Measurements from ENCODE around the gene GPS1.

The GPS1 gene

GRCh38 chr17:82007228-82007494, 44.5 kb upstream of the GPS1 start:
- TF ChIP-seq CTCF (IDR thresholded peaks at IDR 0.05; ENCODE audit: extremely low read depth, insufficient read depth, missing control alignments): no peak
- no peak for DNase-seq (ENCODE audit: low spot score)
- in situ Hi-C loops (cut with MboI; ENCODE audit: low pct_unique_long_range_greater_than_20kb, low sequenced_read_pairs, unreplicated experiment): no loop called here

- in situ Hi-C loops (cut with MboI; ENCODE audit: low pct_unique_long_range_greater_than_20kb, low sequenced_read_pairs, unreplicated experiment): no loop called here
- no peak for TF ChIP-seq CTCF (IDR thresholded peaks at IDR 0.05; ENCODE audit: extremely low read depth, insufficient read depth, missing control alignments)
- DNase-seq (ENCODE audit: low spot score): no peak
Measured at GRCh38 chr17:82007495-82008257, 44.0 kb upstream of the GPS1 start.

- no peak for DNase-seq (ENCODE audit: low spot score)
- no peak for TF ChIP-seq CTCF (IDR thresholded peaks at IDR 0.05; ENCODE audit: extremely low read depth, insufficient read depth, missing control alignments)
- in situ Hi-C loops (cut with MboI; ENCODE audit: low pct_unique_long_range_greater_than_20kb, low sequenced_read_pairs, unreplicated experiment): no loop called here
Measured at GRCh38 chr17:82008258-82008940, 43.3 kb upstream of the GPS1 start.

GRCh38 chr17:82008941-82009405, 42.7 kb upstream of the GPS1 start:
- in situ Hi-C loops (cut with MboI; ENCODE audit: low pct_unique_long_range_greater_than_20kb, low sequenced_read_pairs, unreplicated experiment): no loop called here
- DNase-seq (ENCODE audit: low spot score): no peak
- no peak for TF ChIP-seq CTCF (IDR thresholded peaks at IDR 0.05; ENCODE audit: extremely low read depth, insufficient read depth, missing control alignments)

- no peak for DNase-seq (ENCODE audit: low spot score)
- no peak for TF ChIP-seq CTCF (IDR thresholded peaks at IDR 0.05; ENCODE audit: extremely low read depth, insufficient read depth, missing control alignments)
- in situ Hi-C loops (cut with MboI; ENCODE audit: low pct_unique_long_range_greater_than_20kb, low sequenced_read_pairs, unreplicated experiment): no loop called here
Measured at GRCh38 chr17:82009413-82009812, 42.3 kb upstream of the GPS1 start.

- in situ Hi-C loops (cut with MboI; ENCODE audit: low pct_unique_long_range_greater_than_20kb, low sequenced_read_pairs, unreplicated experiment): no loop called here
- DNase-seq (ENCODE audit: low spot score): no peak
- no peak for TF ChIP-seq CTCF (IDR thresholded peaks at IDR 0.05; ENCODE audit: extremely low read depth, insufficient read depth, missing control alignments)
Measured at GRCh38 chr17:82010575-82011525, 40.8 kb upstream of the GPS1 start.
